Measurements from ENCODE around the gene MAGI1.

GRCh38 chr3:65961128-65961527 lies 77.6 kb downstream of the MAGI1 start:
- TF ChIP-seq POLR2AphosphoS5 (IDR thresholded peaks at IDR 0.05; ENCODE audit: insufficient read depth in 1 of 2, low read depth in 1 of 2) (no peak), CTCF (IDR thresholded peaks at IDR 0.05) (no peak)

All from vagina (tissue), 2 donors.